Astrocyte (in vitro differentiated cells and primary cell): ENCODE data around the gene UPB1.

Experiments used
- CTCF ChIP-seq: IDR thresholded peaks from 2 replicates; pipeline ENCODE4 v1.5.1; 2011; ENCODE audit warnings: low read depth, mild to moderate bottlenecking, inconsistent platforms, low read length, moderate library complexity; ENCODE audit not compliant: insufficient read depth
- EZH2 ChIP-seq: IDR thresholded peaks from 2 replicates; pipeline ENCODE4 v1.6.1; 2012; ENCODE audit warnings: mild to moderate bottlenecking, low read length, inconsistent platforms; ENCODE audit not compliant: insufficient read depth

GRCh38 chr22:24492391-24492790 is 2.7 kb upstream of the UPB1 start:
- no peak for TF ChIP-seq CTCF
- TF ChIP-seq EZH2 = no peak
